Measurements from ENCODE around the gene ANKRD12. TPM values are rescaled to one million over a fixed set of nuclear protein-coding genes. Genes with fewer than 3 reads are reported as not detected.
A peak's percentile ranks its signal among the peaks of the same experiment; 100 is the strongest.

The ANKRD12 gene
- total RNA-seq, 6 experiments from 2014 or later = 12.3 to 38.7 (median 21.4) TPM

- Histone ChIP-seq H3K27me3 (no peaks in the 10 kb centered on the region), H3K9me3 (no peaks in the 10 kb centered on the region), H3K27ac (no peak overlapping the region), H3K4me1 (no peaks in the 10 kb centered on the region), H3K36me3 (no peaks in the 10 kb centered on the region), H3K4me3 (no peak overlapping the region)
- no peak for DNase-seq
- no peak for ATAC-seq
- intact Hi-C loops (cut with DNase I) = no loop called here
- 65% methylated on average over 2 of the region's 3 CpGs for WGBS (ENCODE audit: insufficient coverage, low coverage, low lambda C conversion rate, missing lambda C conversion rate)
- TF ChIP-seq POLR2A (IDR thresholded peaks at IDR 0.05) = no peak
- TF ChIP-seq, protein P1, sequence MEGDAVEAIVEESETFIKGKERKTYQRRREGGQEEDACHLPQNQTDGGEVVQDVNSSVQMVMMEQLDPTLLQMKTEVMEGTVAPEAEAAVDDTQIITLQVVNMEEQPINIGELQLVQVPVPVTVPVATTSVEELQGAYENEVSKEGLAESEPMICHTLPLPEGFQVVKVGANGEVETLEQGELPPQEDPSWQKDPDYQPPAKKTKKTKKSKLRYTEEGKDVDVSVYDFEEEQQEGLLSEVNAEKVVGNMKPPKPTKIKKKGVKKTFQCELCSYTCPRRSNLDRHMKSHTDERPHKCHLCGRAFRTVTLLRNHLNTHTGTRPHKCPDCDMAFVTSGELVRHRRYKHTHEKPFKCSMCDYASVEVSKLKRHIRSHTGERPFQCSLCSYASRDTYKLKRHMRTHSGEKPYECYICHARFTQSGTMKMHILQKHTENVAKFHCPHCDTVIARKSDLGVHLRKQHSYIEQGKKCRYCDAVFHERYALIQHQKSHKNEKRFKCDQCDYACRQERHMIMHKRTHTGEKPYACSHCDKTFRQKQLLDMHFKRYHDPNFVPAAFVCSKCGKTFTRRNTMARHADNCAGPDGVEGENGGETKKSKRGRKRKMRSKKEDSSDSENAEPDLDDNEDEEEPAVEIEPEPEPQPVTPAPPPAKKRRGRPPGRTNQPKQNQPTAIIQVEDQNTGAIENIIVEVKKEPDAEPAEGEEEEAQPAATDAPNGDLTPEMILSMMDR (IDR thresholded peaks at IDR 0.05) = no peak
These were observed 193.8 kb downstream of the ANKRD12 start for GRCh38 chr18:9330419-9330818.

DNA sequence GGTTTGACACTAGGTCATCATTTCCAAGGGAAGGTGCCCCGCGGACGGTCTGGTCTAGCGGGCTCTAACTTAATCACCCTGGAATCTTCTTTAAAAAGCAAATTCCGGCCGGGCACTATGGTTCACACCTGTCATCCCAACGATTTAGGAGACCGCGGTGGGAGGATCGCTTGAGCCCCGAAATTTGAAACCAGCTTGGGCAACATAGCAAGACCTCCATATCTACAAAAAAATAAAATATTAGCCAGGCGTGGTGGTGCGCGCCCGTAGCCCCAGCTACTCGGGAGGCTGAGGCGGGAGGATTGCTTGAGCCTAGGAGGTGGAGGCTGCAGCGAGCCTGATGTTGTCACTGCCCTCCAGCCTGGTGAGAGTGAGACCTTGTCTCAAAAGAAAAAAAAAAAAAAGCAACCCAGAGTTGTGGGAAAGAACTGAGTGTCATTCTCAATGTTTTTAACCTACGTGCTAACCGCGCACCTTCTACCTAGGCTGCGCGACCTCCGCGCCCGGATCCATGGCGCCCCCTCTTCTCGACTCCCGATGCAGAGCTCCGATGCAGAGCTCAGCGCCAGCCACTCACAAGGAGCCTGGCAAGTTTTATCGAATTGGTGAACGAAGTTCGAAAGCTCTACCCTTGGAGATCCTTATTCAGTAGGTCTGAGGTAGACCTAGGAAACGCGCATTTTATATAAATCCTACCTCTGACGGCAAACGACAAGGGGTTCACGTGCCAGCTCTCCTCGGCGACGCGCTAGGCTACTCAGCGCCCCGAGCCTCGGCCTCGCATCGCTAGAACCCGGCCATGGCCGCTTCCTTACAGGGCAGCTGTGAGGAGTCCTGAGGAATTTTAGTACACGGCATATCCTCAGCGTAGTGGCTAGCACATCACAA, 197.1 kb downstream of the ANKRD12 start:
- Histone ChIP-seq H3K4me3 (peak overlapping the region; percentile 36 to 82 (median 44)), H3K4me1 (no peaks in the 10 kb centered on the region), H3K27me3 (no peaks in the 10 kb centered on the region), H3K27ac (no peak overlapping the region), H3K9me3 (no peaks in the 10 kb centered on the region), H3K36me3 (no peaks in the 10 kb centered on the region)
- 41% methylated on average over 44 of the region's 52 CpGs for WGBS (ENCODE audit: insufficient coverage, low coverage, low lambda C conversion rate, missing lambda C conversion rate)
- ATAC-seq (peak; percentile 37 to 51 (median 40)), DNase-seq (peak in 2 of 3 donors; percentile 18 to 50)
- intact Hi-C loops (cut with DNase I) = no loop called here
- TF ChIP-seq, protein P1 (IDR thresholded peaks at IDR 0.05) = no peak
- no peak for TF ChIP-seq POLR2A (IDR thresholded peaks at IDR 0.05)

- under 1% methylated on average over 24 of the region's 67 CpGs for WGBS (ENCODE audit: insufficient coverage, low coverage, low lambda C conversion rate, missing lambda C conversion rate)
- Histone ChIP-seq H3K4me1 (no peaks in the 10 kb centered on the region), H3K27ac (peak within 1 kb of the TSS; percentile 14 to 84 (median 32)), H3K4me3 (peak within 1 kb of the TSS; percentile 64 to 82 (median 81)), H3K9me3 (no peaks in the 10 kb centered on the region), H3K27me3 (no peaks in the 10 kb centered on the region), H3K36me3 (no peaks in the 10 kb centered on the region)
- TF ChIP-seq, protein P1 (IDR thresholded peaks at IDR 0.05) = peak in 3 of 4 donors; percentile 28 to 40 (median 37)
- peak; percentile 40 for TF ChIP-seq POLR2A (IDR thresholded peaks at IDR 0.05)
- peak; percentile 92 to 95 (median 94) for DNase-seq
- intact Hi-C loops (cut with DNase I) = no loop called here
- ATAC-seq = peak; percentile 95 to 96 (median 95)
These were observed 197.9 kb downstream of the ANKRD12 start, which contains the start of gene TWSG1 for GRCh38 chr18:9334329-9334972. Gene TWSG1, plus strand, starts transcription at chr18:9334773. Its CDS starts 2,457 bp downstream, at chr18:9337230.

GRCh38 chr18:9334973-9335696, 198.6 kb downstream of the ANKRD12 start:
- peak; percentile 48 to 73 (median 65) for ATAC-seq
- H3K9me3 ChIP-seq = no peaks in the 10 kb centered on the region
- intact Hi-C loops (cut with DNase I) = no loop called here
- TF ChIP-seq, protein P1 (IDR thresholded peaks at IDR 0.05) = peak in 1 of 4 donors; percentile 23
- TF ChIP-seq POLR2A (IDR thresholded peaks at IDR 0.05) = no peak
- WGBS (ENCODE audit: insufficient coverage, low coverage, low lambda C conversion rate, missing lambda C conversion rate) = 27% methylated on average over 11 of the region's 55 CpGs
- H3K27me3 ChIP-seq = no peaks in the 10 kb centered on the region
- peak in 1 of 3 donors; percentile 60 for DNase-seq
- no peaks in the 10 kb centered on the region for H3K36me3 ChIP-seq
- no peaks in the 10 kb centered on the region for H3K4me1 ChIP-seq
- H3K4me3 ChIP-seq = peak overlapping the region; percentile 64 to 82 (median 81)
- peak overlapping the region; percentile 14 to 84 (median 32) for H3K27ac ChIP-seq
